CD4-positive, alpha-beta memory T cell (primary cell): ENCODE data around the gene GMPR2. TPM values are rescaled to one million over a fixed set of nuclear protein-coding genes. Genes with fewer than 3 reads are reported as not detected.

Experiments used
- CTCF ChIA-PET: fragments of 350-600 bp; sonication (Branson Sonifier 250); formaldehyde crosslinking; loops from one replicate; lab custom pipeline; 2021; ENCODE audit warnings: inconsistent platforms; ENCODE audit not compliant: partially characterized antibody; lab: Charles Lee
- POLR2A ChIA-PET: fragments of 350-600 bp; sonication (Branson Sonifier 250); formaldehyde crosslinking; loops from one replicate; lab custom pipeline; 2021; ENCODE audit not compliant: partially characterized antibody; lab: Charles Lee
- DNase-seq, 5 donors: peaks; one replicate each; pipeline versions ENCODE4 v3.0.0 to v3.0.0-alpha.2; 2020 to 2022; ENCODE audit warnings: mixed read lengths in 1 of 5
- H3K27ac ChIP-seq: one replicate; pipeline ENCODE4 v1.7.0; 2013; ENCODE audit warnings: low read depth, low read length
- H3K27me3 ChIP-seq: 2 replicates; pipeline ENCODE4 v1.7.0; 2013; ENCODE audit warnings: mild to moderate bottlenecking, low read length, moderate library complexity; ENCODE audit not compliant: insufficient read depth
- H3K36me3 ChIP-seq: 2 replicates; pipeline ENCODE4 v1.7.0; 2013; ENCODE audit warnings: mild to moderate bottlenecking, low read length, moderate library complexity; ENCODE audit not compliant: insufficient read depth
- H3K4me1 ChIP-seq: 2 replicates; pipeline ENCODE4 v1.7.0; 2013; ENCODE audit warnings: mild to moderate bottlenecking, low read length, moderate library complexity; ENCODE audit not compliant: insufficient read depth
- H3K4me3 ChIP-seq, 2 donors: one replicate each; pipeline ENCODE4 v1.7.0; 2013; ENCODE audit warnings: low read length in 2 of 2, mild to moderate bottlenecking in 1 of 2
- H3K9me3 ChIP-seq, 2 donors: one replicate each; pipeline ENCODE4 v1.7.0; 2013; ENCODE audit warnings: low read length in 2 of 2, control low read depth in 1 of 2; ENCODE audit not compliant: control insufficient read depth in 1 of 2
- H3K27ac Mint-ChIP-seq, 7 donors: one replicate each; pipeline ENCODE4 v1.8.0; 2020 to 2021; ENCODE audit warnings: mixed read lengths in 7 of 7, mild to moderate bottlenecking in 6 of 7, inconsistent platforms in 3 of 7, moderate library complexity in 3 of 7
- H3K27me3 Mint-ChIP-seq, 2 donors: one replicate each; pipeline ENCODE4 v1.8.0; 2020 to 2021; ENCODE audit warnings: mixed read lengths in 2 of 2
- H3K36me3 Mint-ChIP-seq, 2 donors: one replicate each; pipeline ENCODE4 v1.8.0; 2020 to 2021; ENCODE audit warnings: mixed read lengths in 2 of 2, inconsistent platforms in 1 of 2, mild to moderate bottlenecking in 1 of 2
- H3K4me1 Mint-ChIP-seq, 4 donors: one replicate each; pipeline ENCODE4 v1.8.0; 2020 to 2021; ENCODE audit warnings: mixed read lengths in 4 of 4, mild to moderate bottlenecking in 1 of 4
- H3K4me3 Mint-ChIP-seq, 8 donors: one replicate each; pipeline ENCODE4 v1.8.0; 2020 to 2021; ENCODE audit warnings: mixed read lengths in 8 of 8, mild to moderate bottlenecking in 7 of 8, moderate library complexity in 6 of 8, inconsistent platforms in 3 of 8
- H3K9me3 Mint-ChIP-seq, 8 donors: one replicate each; pipeline ENCODE4 v1.8.0; 2020 to 2021; ENCODE audit warnings: mixed read lengths in 8 of 8, mild to moderate bottlenecking in 5 of 8, inconsistent platforms in 3 of 8, moderate library complexity in 1 of 8
- intact Hi-C: fragments of 100-400 bp; cut with micrococcal nuclease; formaldehyde crosslinking; loops from one replicate; pipeline ENCODE4 v1.15.1; 2023
- polyA plus RNA-seq, 2 donors: library from polyadenylated mRNA; unstranded; fragments of 300-500 nt; fragmentation: Illumina TruSeq; gene quantifications; one replicate each; pipeline ENCODE4 v1.2.3, GENCODE V29; 2021
- total RNA-seq, 2 experiments: library from RNA; stranded (reverse); gene quantifications; one replicate each; pipeline ENCODE4 v1.2.3, GENCODE V29; 2021

The GMPR2 gene
- total and polyA plus RNA-seq, 4 experiments from 2014 or later = 91.0 to 116 (median 99.3) TPM

GRCh38 chr14:24285351-24285750 lies 52.6 kb downstream of the GMPR2 start:
- Histone ChIP-seq H3K4me3 (no peak overlapping the region), H3K9me3 (no peaks in the 10 kb centered on the region), H3K36me3 (peaks cover 4% of the 10 kb centered on the region), H3K27ac (no peak overlapping the region), H3K4me1 (peaks cover 11% of the 10 kb centered on the region), H3K27me3 (no peaks in the 10 kb centered on the region)
- intact Hi-C loops = no loop called here
- ChIA-PET POLR2A (interaction anchor here (0.7 to 0.8 kb wide), 2 partner anchors 23 to 69 kb away, joined by 3 read pairs; no protein-coding TSS in a partner anchor), CTCF (interaction anchor here (2.1 kb wide), 1 partner anchor 43 kb away, joined by 4 read pairs; the partner anchor contains the start of gene TINF2)
- H3K4me3 Mint-ChIP-seq = no peak overlapping the region
- DNase-seq = no peak
- peak overlapping the region in 3 of 7 donors; percentile 23 to 48 (median 29) for H3K27ac Mint-ChIP-seq
- peaks cover 2 to 19% (median 8%) of the 10 kb centered on the region in 4 donors for H3K4me1 Mint-ChIP-seq
- peaks cover 6 to 10% of the 10 kb centered on the region in 2 donors for H3K36me3 Mint-ChIP-seq
- H3K27me3 Mint-ChIP-seq = no peaks in the 10 kb centered on the region
- no peaks in the 10 kb centered on the region for H3K9me3 Mint-ChIP-seq

GRCh38 chr14:24286996-24287395 lies 54.3 kb downstream of the GMPR2 start:
- Histone ChIP-seq H3K27ac (no peak overlapping the region), H3K27me3 (no peaks in the 10 kb centered on the region), H3K36me3 (peaks cover 18% of the 10 kb centered on the region), H3K4me3 (no peak overlapping the region), H3K9me3 (no peaks in the 10 kb centered on the region), H3K4me1 (peaks cover 12% of the 10 kb centered on the region)
- H3K27me3 Mint-ChIP-seq = no peaks in the 10 kb centered on the region
- H3K9me3 Mint-ChIP-seq = no peaks in the 10 kb centered on the region
- intact Hi-C loops = no loop called here
- H3K4me3 Mint-ChIP-seq = peak overlapping the region in 1 of 8 donors; percentile 37
- peaks cover 0 to 20% (median 6%) of the 10 kb centered on the region in 4 donors for H3K4me1 Mint-ChIP-seq
- DNase-seq = no peak
- ChIA-PET CTCF (no interaction called here), POLR2A (no interaction called here)
- H3K27ac Mint-ChIP-seq = no peak overlapping the region
- peaks cover 21 to 25% of the 10 kb centered on the region in 2 donors for H3K36me3 Mint-ChIP-seq

Other genes starting within 250 kb of the GMPR2 start
Only the 30 nearest of the 34 such genes appear.
- under 1 TPM; 0.15 to 0.22 TPM for gene CARMIL3, start 180.9 kb upstream of the GMPR2 start, total RNA-seq
- not detected for gene CARMIL3, start 180.9 kb upstream of the GMPR2 start, polyA plus RNA-seq
- not detected for gene CPNE6, start 161.4 kb upstream of the GMPR2 start, total RNA-seq
- gene CPNE6, start 161.4 kb upstream of the GMPR2 start, polyA plus RNA-seq = under 1 TPM in 1 of 2 donors, not detected in 1; 0.04 TPM
- gene PCK2, start 138.6 kb upstream of the GMPR2 start, total RNA-seq = 10 to 100 TPM; 18.3 to 21.4 TPM
- 10 to 100 TPM; 11.0 to 15.5 TPM for gene PCK2, start 138.6 kb upstream of the GMPR2 start, polyA plus RNA-seq
- gene DCAF11, start 118.2 kb upstream of the GMPR2 start, total RNA-seq = 10 to 100 TPM; 71.5 to 75.8 TPM
- gene DCAF11, start 118.2 kb upstream of the GMPR2 start, polyA plus RNA-seq = 10 to 100 TPM; 75.1 to 93.4 TPM
- gene NRL, start 118.0 kb upstream of the GMPR2 start, total RNA-seq = 1 to 10 TPM; 2.9 to 4.5 TPM
- gene NRL, start 118.0 kb upstream of the GMPR2 start, polyA plus RNA-seq = 1 to 10 TPM; 1.4 to 1.6 TPM
- 1 to 10 TPM; 3.2 to 4.2 TPM for gene FITM1, start 102.3 kb upstream of the GMPR2 start, total RNA-seq
- gene FITM1, start 102.3 kb upstream of the GMPR2 start, polyA plus RNA-seq = under 1 TPM; 0.69 to 0.81 TPM
- gene PSME1, start 96.7 kb upstream of the GMPR2 start, total RNA-seq = 100 to 1,000 TPM; 257 to 273 TPM
- 1,000 to 10,000 TPM in 1 of 2 donors, 100 to 1,000 TPM in 1; 976 to 1,008 TPM for gene PSME1, start 96.7 kb upstream of the GMPR2 start, polyA plus RNA-seq
- gene EMC9, start 91.3 kb upstream of the GMPR2 start, total RNA-seq = 10 to 100 TPM; 33.0 to 33.9 TPM
- 10 to 100 TPM; 11.4 to 13.6 TPM for gene EMC9, start 91.3 kb upstream of the GMPR2 start, polyA plus RNA-seq
- gene PSME2, start 86.3 kb upstream of the GMPR2 start, total RNA-seq = 100 to 1,000 TPM; 143 to 150 TPM
- 100 to 1,000 TPM; 511 to 815 TPM for gene PSME2, start 86.3 kb upstream of the GMPR2 start, polyA plus RNA-seq
- 100 to 1,000 TPM; 108 to 113 TPM for gene RNF31, start 85.4 kb upstream of the GMPR2 start, total RNA-seq
- gene RNF31, start 85.4 kb upstream of the GMPR2 start, polyA plus RNA-seq = 10 to 100 TPM; 44.3 to 75.7 TPM
- gene IRF9, start 71.7 kb upstream of the GMPR2 start, total RNA-seq = 100 to 1,000 TPM; 154 to 157 TPM
- gene IRF9, start 71.7 kb upstream of the GMPR2 start, polyA plus RNA-seq = 100 to 1,000 TPM in 1 of 2 donors, 10 to 100 TPM in 1; 59.3 to 121 TPM
- gene REC8, start 60.8 kb upstream of the GMPR2 start, total RNA-seq = 10 to 100 TPM; 27.7 to 30.5 TPM
- gene REC8, start 60.8 kb upstream of the GMPR2 start, polyA plus RNA-seq = 1 to 10 TPM; 2.8 to 9.8 TPM
- 10 to 100 TPM; 22.4 to 30.2 TPM for gene IPO4, start 44.1 kb upstream of the GMPR2 start, total RNA-seq
- gene IPO4, start 44.1 kb upstream of the GMPR2 start, polyA plus RNA-seq = 10 to 100 TPM; 19.8 to 20.2 TPM
- gene TM9SF1, start 37.5 kb upstream of the GMPR2 start, total RNA-seq = 10 to 100 TPM; 24.1 to 26.3 TPM
- 10 to 100 TPM; 38.4 to 40.6 TPM for gene TM9SF1, start 37.5 kb upstream of the GMPR2 start, polyA plus RNA-seq
- 1 to 10 TPM; 1.2 to 1.9 TPM for gene TSSK4, start 27.2 kb upstream of the GMPR2 start, total RNA-seq
- 1 to 10 TPM in 1 of 2 donors, under 1 TPM in 1; 0.47 to 1.3 TPM for gene TSSK4, start 27.2 kb upstream of the GMPR2 start, polyA plus RNA-seq
- 100 to 1,000 TPM in 1 of 2 experiments, 10 to 100 TPM in 1; 99.3 to 101 TPM for gene CHMP4A, start 19.4 kb upstream of the GMPR2 start, total RNA-seq
- gene CHMP4A, start 19.4 kb upstream of the GMPR2 start, polyA plus RNA-seq = 100 to 1,000 TPM; 164 to 194 TPM
- 10 to 100 TPM; 12.5 to 15.3 TPM for gene MDP1, start 16.9 kb upstream of the GMPR2 start, total RNA-seq
- gene MDP1, start 16.9 kb upstream of the GMPR2 start, polyA plus RNA-seq = 10 to 100 TPM; 27.3 to 28.1 TPM
- gene NEDD8, start 562 bp upstream of the GMPR2 start, total RNA-seq = 100 to 1,000 TPM; 116 to 127 TPM
- 100 to 1,000 TPM; 351 to 425 TPM for gene NEDD8, start 562 bp upstream of the GMPR2 start, polyA plus RNA-seq
- gene TINF2, start 9.7 kb downstream of the GMPR2 start, total RNA-seq = 100 to 1,000 TPM; 131 to 132 TPM
- gene TINF2, start 9.7 kb downstream of the GMPR2 start, polyA plus RNA-seq = 100 to 1,000 TPM; 151 to 169 TPM
- gene TGM1, start 30.2 kb downstream of the GMPR2 start, total RNA-seq = 10 to 100 TPM; 11.0 to 16.1 TPM
- under 1 TPM; 0.11 to 0.12 TPM for gene TGM1, start 30.2 kb downstream of the GMPR2 start, polyA plus RNA-seq
- gene RABGGTA, start 38.7 kb downstream of the GMPR2 start, total RNA-seq = 10 to 100 TPM; 55.6 to 62.5 TPM
- 10 to 100 TPM; 22.9 to 32.5 TPM for gene RABGGTA, start 38.7 kb downstream of the GMPR2 start, polyA plus RNA-seq
- gene DHRS1, start 66.9 kb downstream of the GMPR2 start, total RNA-seq = 10 to 100 TPM; 37.6 to 38.6 TPM
- gene DHRS1, start 66.9 kb downstream of the GMPR2 start, polyA plus RNA-seq = 10 to 100 TPM; 31.4 to 32.9 TPM
- 10 to 100 TPM; 23.1 to 28.1 TPM for gene NOP9, start 66.9 kb downstream of the GMPR2 start, total RNA-seq
- 1 to 10 TPM in 1 of 2 donors, under 1 TPM in 1; 0.83 to 1.6 TPM for gene NOP9, start 66.9 kb downstream of the GMPR2 start, polyA plus RNA-seq
- gene CIDEB, start 75.0 kb downstream of the GMPR2 start, total RNA-seq = 10 to 100 TPM; 22.3 to 26.0 TPM
- gene CIDEB, start 75.0 kb downstream of the GMPR2 start, polyA plus RNA-seq = 10 to 100 TPM; 17.2 to 24.3 TPM
- 10 to 100 TPM; 18.0 to 18.8 TPM for gene LTB4R2, start 77.2 kb downstream of the GMPR2 start, total RNA-seq
- 1 to 10 TPM; 2.3 to 3.2 TPM for gene LTB4R2, start 77.2 kb downstream of the GMPR2 start, polyA plus RNA-seq
- 10 to 100 TPM; 19.5 to 20.0 TPM for gene LTB4R, start 78.6 kb downstream of the GMPR2 start, total RNA-seq
- gene LTB4R, start 78.6 kb downstream of the GMPR2 start, polyA plus RNA-seq = 10 to 100 TPM in 1 of 2 donors, 1 to 10 TPM in 1; 9.6 to 10.6 TPM
- gene ADCY4, start 102.1 kb downstream of the GMPR2 start, total RNA-seq = 1 to 10 TPM; 7.1 to 8.1 TPM
- under 1 TPM; 0.48 to 0.62 TPM for gene ADCY4, start 102.1 kb downstream of the GMPR2 start, polyA plus RNA-seq
- gene RIPK3, start 107.1 kb downstream of the GMPR2 start, total RNA-seq = 10 to 100 TPM; 63.0 to 63.5 TPM
- gene RIPK3, start 107.1 kb downstream of the GMPR2 start, polyA plus RNA-seq = 10 to 100 TPM in 1 of 2 donors, 1 to 10 TPM in 1; 6.2 to 16.7 TPM
- gene NFATC4, start 135.3 kb downstream of the GMPR2 start, total RNA-seq = not detected
- not detected for gene NFATC4, start 135.3 kb downstream of the GMPR2 start, polyA plus RNA-seq
- gene NYNRIN, start 166.1 kb downstream of the GMPR2 start, total RNA-seq = under 1 TPM in 1 of 2 experiments, not detected in 1; 0.32 TPM
- under 1 TPM in 1 of 2 donors, not detected in 1; 0.02 TPM for gene NYNRIN, start 166.1 kb downstream of the GMPR2 start, polyA plus RNA-seq